ENCODE measurements around the gene SGSM1. TPM values are rescaled to one million over a fixed set of nuclear protein-coding genes. Genes with fewer than 3 reads are reported as not detected.

SGSM1 gene
- total RNA-seq, 1 donor: not detected

GRCh38 chr22:24968066-24968561 lies 162.1 kb downstream of the SGSM1 start:
- Histone ChIP-seq H2AFZ (ENCODE audit: low read length) (no peak overlapping the region), H3K27me3 (ENCODE audit: insufficient read depth, low read length) (no peaks in the 10 kb centered on the region), H3K27ac (ENCODE audit: low read depth, low read length) (no peak overlapping the region), H3K4me3 (ENCODE audit: insufficient read depth, low read length) (no peak overlapping the region), H4K20me1 (ENCODE audit: insufficient read depth, low read length) (no peaks in the 10 kb centered on the region), H3K9me3 (ENCODE audit: low read depth, low read length) (no peaks in the 10 kb centered on the region), H3K79me2 (ENCODE audit: insufficient read depth, low read length) (peaks cover 52% of the 10 kb centered on the region), H3K4me1 (ENCODE audit: insufficient read depth, low read length) (peaks cover 17% of the 10 kb centered on the region), H3K4me2 (ENCODE audit: insufficient read depth, low read length) (no peak overlapping the region), H3K36me3 (ENCODE audit: insufficient read depth, low read length) (no peaks in the 10 kb centered on the region)
- DNase-seq (ENCODE audit: insufficient read length, low spot score, missing footprints): peak; percentile 68
- TF ChIP-seq CTCF (IDR thresholded peaks at IDR 0.05; ENCODE audit: extremely low read depth, low read depth, low read length): no peak

- DNase-seq (ENCODE audit: insufficient read length, low spot score, missing footprints): peak; percentile 90
- Histone ChIP-seq H3K4me1 (ENCODE audit: insufficient read depth, low read length) (peaks cover 17% of the 10 kb centered on the region), H3K27ac (ENCODE audit: low read depth, low read length) (peak overlapping the region; percentile 37), H2AFZ (ENCODE audit: low read length) (peak overlapping the region; percentile 14), H3K4me2 (ENCODE audit: insufficient read depth, low read length) (peak overlapping the region; percentile 57), H3K4me3 (ENCODE audit: insufficient read depth, low read length) (no peak overlapping the region), H4K20me1 (ENCODE audit: insufficient read depth, low read length) (no peaks in the 10 kb centered on the region), H3K27me3 (ENCODE audit: insufficient read depth, low read length) (no peaks in the 10 kb centered on the region), H3K79me2 (ENCODE audit: insufficient read depth, low read length) (peaks cover 49% of the 10 kb centered on the region), H3K9me3 (ENCODE audit: low read depth, low read length) (no peaks in the 10 kb centered on the region), H3K36me3 (ENCODE audit: insufficient read depth, low read length) (no peaks in the 10 kb centered on the region)
- TF ChIP-seq CTCF (IDR thresholded peaks at IDR 0.05; ENCODE audit: extremely low read depth, low read depth, low read length): no peak
Measured at GRCh38 chr22:24969560-24970301, 163.7 kb downstream of the SGSM1 start.

GRCh38 chr22:24972369-24972768 lies 166.4 kb downstream of the SGSM1 start:
- Histone ChIP-seq H3K4me1 (ENCODE audit: insufficient read depth, low read length) (peaks cover 39% of the 10 kb centered on the region), H3K36me3 (ENCODE audit: insufficient read depth, low read length) (no peaks in the 10 kb centered on the region), H3K27me3 (ENCODE audit: insufficient read depth, low read length) (no peaks in the 10 kb centered on the region), H3K4me3 (ENCODE audit: insufficient read depth, low read length) (no peak overlapping the region), H3K27ac (ENCODE audit: low read depth, low read length) (no peak overlapping the region), H4K20me1 (ENCODE audit: insufficient read depth, low read length) (no peaks in the 10 kb centered on the region), H2AFZ (ENCODE audit: low read length) (no peak overlapping the region), H3K9me3 (ENCODE audit: low read depth, low read length) (no peaks in the 10 kb centered on the region), H3K79me2 (ENCODE audit: insufficient read depth, low read length) (peaks cover 35% of the 10 kb centered on the region), H3K4me2 (ENCODE audit: insufficient read depth, low read length) (no peak overlapping the region)
- no peak for TF ChIP-seq CTCF (IDR thresholded peaks at IDR 0.05; ENCODE audit: extremely low read depth, low read depth, low read length)
- no peak for DNase-seq (ENCODE audit: insufficient read length, low spot score, missing footprints)

- Histone ChIP-seq H3K36me3 (ENCODE audit: insufficient read depth, low read length) (no peaks in the 10 kb centered on the region), H3K4me3 (ENCODE audit: insufficient read depth, low read length) (no peak overlapping the region), H3K27ac (ENCODE audit: low read depth, low read length) (no peak overlapping the region), H4K20me1 (ENCODE audit: insufficient read depth, low read length) (no peaks in the 10 kb centered on the region), H3K79me2 (ENCODE audit: insufficient read depth, low read length) (peaks cover 32% of the 10 kb centered on the region), H3K9me3 (ENCODE audit: low read depth, low read length) (no peaks in the 10 kb centered on the region), H2AFZ (ENCODE audit: low read length) (no peak overlapping the region), H3K27me3 (ENCODE audit: insufficient read depth, low read length) (no peaks in the 10 kb centered on the region), H3K4me1 (ENCODE audit: insufficient read depth, low read length) (peaks cover 44% of the 10 kb centered on the region), H3K4me2 (ENCODE audit: insufficient read depth, low read length) (no peak overlapping the region)
- no peak for TF ChIP-seq CTCF (IDR thresholded peaks at IDR 0.05; ENCODE audit: extremely low read depth, low read depth, low read length)
- peak; percentile 18 for DNase-seq (ENCODE audit: insufficient read length, low spot score, missing footprints)
Measured at GRCh38 chr22:24973872-24974271, 167.9 kb downstream of the SGSM1 start.
